ENCODE data around the gene ITGA2.
"Not testable (repeated sequence)": the region's sequence is repeated elsewhere in the genome, so short reads cannot be mapped to it uniquely, and the experiment has no call there.

The ITGA2 gene

DNA sequence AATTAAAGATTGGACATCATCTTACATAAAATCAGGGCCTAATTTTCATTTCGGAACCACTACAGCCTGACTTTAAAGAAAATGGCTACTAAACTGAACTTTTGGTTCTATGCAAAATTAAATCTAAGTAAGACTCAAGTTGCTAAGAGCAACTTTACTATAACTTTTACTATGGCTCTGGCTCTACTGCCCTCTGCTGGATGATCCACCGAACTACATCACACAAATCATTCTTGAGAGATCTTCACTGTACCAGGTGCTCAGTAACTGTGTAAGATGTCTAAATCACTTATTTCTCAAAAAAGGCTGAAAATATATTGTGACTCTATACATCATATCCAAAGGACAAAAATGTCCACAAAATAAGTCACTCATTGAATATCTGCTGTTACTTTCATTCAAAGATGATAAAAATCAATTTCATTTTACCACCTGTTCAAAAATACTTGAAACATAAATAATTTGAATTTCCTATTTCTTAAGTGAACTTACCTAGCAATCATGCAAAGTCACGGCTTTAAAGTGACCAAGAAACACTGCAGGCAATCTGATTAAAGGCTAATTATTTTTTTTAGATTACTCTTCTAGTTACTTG, 106.9 kb downstream of the ITGA2 start:
- peak; percentile 72 for FAIRE-seq
- peak; percentile 34 for DNase-seq (ENCODE audit: low spot score)

DNA sequence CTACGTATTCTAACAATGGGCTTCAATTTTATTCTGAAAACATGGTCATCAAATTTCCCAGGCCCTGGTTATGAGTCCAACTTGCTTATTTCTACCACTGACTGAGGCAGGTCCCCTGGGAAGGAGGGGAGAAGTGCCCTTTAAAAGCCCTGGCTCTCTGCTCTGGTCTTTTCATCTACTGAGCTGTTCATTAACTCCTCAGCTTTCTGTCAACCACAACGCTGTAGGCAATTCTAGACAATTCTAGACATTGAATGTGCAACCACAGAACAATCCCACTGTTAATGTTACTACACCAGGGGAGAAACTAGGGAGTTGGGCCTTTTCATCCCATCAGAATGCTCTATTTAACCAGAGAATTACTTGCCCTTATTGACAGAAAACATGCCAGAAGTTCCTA, 110.4 kb downstream of the ITGA2 start:
- no peak for DNase-seq (ENCODE audit: low spot score)
- no peak for FAIRE-seq

DNA sequence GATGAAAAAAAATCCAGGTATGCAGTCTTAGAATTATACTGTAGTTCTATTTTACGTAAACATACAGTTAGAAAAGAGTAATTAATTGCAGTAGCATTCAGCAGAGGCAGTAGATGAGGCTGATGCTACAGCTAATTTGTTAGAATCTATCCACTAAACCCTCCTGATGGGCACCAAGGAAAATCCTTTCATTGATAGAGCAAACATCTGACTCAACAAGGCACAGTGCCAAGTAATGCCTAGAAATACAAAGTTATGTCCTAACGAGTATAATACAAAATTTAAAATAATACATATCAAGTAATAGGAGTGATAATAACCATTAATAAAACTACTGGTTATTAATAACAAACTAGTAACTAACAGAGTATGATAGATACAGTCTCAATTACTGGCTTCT, 111.5 kb downstream of the ITGA2 start:
- FAIRE-seq (no peak), DNase-seq (ENCODE audit: low spot score) (no peak)

DNA sequence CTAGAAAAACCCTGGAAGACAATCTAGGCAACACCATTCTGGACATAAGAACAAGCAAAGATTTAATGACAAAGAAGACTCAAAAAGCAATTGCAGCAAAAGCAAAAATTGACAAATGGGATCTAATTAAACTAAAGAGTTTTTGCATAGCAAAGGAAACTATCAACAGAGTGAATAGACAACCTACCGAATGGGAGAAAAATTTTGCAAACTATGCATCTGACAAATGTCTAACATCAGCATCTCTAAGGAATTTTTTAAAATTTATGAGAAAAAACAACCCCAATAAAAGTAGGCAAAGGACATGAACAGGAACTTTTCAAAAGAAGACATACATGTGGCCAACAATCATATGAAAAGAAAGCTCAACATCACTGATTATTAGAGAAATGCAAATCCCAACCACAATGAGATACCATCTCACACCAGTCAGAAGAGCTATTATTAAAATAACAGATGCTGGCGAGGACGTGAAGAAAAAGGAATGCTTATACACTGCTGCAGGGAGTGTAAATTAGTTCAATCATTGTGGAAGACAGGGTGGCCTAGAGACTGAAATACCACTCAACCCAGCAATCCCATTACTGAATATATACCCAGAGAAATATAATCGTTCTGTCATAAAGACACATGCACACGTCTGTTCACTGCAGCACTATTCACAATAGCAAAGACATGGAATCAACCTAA, 116.6 kb downstream of the ITGA2 start:
- no peak for DNase-seq (ENCODE audit: low spot score)

DNA sequence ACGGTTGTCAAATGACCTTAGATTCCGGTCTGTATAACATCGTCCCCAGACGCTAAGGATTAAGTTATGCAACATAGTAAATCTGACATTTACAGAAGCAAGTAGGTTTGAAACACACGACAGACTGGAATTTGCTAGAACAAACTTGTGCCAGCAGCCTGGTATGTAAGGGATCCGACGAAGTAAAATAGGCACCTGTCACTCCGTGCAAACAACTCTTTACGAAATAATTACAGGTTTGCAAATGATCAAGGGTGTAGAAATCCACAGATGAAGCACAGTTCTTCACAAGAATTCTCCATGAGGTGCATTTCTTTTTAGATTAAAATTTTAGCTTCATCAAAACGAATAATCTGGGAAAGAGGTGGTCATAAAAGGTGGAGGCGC, 119.9 kb downstream of the ITGA2 start:
- DNase-seq (ENCODE audit: low spot score) (no peak), FAIRE-seq (no peak)

More for the DNA sequence above, 116.6 kb downstream of the ITGA2 start:
- no peak for FAIRE-seq

DNA sequence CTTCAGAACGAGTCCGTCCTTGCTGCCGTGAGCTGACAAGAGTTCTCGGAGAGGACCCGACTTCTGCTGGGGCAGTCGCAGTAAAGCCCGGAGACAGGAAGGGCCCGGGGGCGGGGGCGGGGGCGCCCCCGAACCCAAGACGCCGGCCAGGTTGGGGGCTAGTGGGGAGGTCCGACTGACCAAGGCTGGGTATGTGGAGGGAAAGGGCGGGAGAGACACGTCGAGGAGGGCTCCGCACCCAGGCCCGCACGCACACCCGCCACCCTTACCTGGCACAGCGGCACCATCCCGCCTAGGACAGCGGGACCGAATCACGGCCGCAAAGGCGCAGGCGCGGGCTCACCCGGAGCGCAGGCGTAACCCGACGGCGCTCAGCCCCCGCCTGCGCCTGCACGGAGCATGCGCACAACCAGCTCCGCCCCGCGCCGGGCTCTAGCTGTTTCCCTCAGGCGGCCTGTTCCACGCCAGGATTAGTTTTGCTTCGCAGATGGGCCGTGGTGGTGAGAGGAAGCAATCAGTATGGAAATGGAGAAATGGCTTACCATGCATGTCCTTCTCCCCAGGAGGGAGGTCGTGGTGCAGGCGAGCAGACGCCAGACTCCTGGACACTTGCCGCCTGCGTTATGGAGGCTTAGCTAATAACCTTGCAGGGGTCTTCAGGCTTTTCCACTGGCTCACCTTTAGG, 120.4 kb downstream of the ITGA2 start, which contains the start of gene MOCS2:
MOCS2 (minus strand) TSS at position 315 of the 685 bp plus-strand sequence. CDS start 2,583 bp downstream, outside the sequence.
- peak; percentile 99 for DNase-seq (ENCODE audit: low spot score)
- FAIRE-seq: peak; percentile 96

DNA sequence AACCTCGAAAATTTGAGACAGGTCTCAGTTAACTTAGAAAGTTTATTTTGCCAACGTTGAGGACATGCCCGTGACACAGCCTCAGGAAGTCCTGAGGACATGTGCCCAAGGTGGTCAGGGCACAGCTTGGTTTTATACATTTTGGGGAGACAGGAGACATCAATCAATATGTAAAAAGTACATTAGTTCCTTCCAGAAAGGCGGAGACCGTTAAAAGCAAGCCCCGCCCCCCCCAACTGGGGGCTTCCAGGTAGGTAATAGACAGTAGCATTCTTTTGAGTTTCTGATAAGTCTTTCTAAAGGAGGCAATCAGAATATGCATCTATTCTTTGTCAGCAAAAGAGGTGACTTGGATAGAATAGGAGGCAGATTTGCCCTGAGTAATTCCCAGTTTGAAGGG, 121.0 kb downstream of the ITGA2 start:
- no peak for FAIRE-seq
- no peak for DNase-seq (ENCODE audit: low spot score)

DNA sequence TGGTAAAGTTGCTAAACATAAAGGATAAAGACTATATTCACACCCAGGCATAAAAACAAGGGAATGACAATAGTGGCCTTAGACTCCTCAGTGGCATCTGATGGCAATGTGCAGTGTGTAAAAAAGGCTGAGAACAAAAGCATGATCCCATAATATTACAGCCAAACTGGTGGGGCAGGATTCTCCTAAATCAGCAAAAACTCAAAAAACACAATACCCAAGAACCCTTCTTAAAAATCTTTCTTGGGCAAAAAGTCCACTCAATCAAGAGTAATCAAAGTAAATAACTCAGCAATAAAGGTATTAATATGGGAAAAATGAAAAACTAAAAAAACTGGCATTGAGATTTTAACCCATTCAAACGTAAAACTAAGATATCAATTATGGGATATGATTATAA, 122.0 kb downstream of the ITGA2 start:
- DNase-seq (ENCODE audit: low spot score): no peak

DNA sequence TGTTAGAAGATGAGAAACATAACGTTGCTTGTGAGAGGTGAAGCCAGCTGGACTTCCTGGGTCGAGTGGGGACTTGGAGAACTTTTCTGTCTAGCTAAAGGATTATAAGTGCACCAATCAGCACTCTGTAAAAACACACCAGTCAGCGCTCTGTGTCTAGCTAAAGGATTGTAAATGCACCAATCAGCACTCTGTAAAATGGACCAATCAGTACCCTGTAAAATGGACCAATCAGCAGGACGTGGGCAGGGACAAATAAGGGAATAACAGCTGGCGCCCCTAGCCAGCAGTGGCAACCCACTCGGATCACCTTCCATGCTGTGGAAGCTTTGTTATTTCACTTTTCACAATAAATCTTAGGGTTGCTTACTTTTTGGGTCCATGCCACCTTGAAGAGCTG, 123.2 kb downstream of the ITGA2 start:
- not testable (repeated sequence) for FAIRE-seq; DNase-seq (ENCODE audit: low spot score)

More for the DNA sequence above, 122.0 kb downstream of the ITGA2 start:
- no peak for FAIRE-seq

DNA sequence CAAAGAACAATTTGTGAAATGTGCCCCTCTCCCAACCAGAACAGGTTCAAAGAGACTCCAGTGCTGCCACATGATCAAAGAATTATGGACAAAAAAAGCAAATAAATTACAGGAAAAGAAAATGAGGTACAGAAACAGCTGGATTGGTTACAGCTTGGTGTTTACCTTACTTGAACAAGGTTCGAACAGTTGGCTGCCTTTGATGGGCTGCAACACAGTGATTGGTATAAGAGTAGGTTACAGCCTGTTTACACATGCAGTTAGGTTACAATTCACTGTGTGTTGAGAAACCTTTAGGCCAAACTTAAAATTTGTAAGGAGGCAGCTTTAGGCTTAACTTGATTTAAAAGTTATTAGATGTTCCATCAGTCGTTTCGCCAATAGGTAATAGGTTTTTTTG, 123.8 kb downstream of the ITGA2 start:
- FAIRE-seq (no peak), DNase-seq (ENCODE audit: low spot score) (no peak)

DNA sequence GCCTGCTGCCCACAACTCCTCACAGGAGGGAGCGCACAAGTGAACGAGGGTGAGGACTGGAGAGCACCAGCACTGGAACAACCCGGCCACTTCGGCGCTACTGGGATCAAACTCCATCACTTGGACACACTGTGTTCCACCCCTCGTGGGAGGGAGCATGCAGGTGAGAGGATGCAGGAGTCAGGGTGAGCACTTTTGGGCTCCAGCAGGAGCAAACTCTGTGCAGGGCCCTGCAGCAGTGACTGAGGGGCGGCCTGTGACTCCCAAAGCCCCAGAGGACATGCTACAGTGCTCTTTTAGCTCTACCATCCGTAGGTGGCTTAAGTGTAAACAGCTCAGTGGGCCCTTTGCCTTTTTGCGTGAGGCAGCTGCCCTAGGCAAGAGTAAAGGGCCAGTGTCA, 124.8 kb downstream of the ITGA2 start:
- DNase-seq (ENCODE audit: low spot score) (no peak), FAIRE-seq (no peak)

DNA sequence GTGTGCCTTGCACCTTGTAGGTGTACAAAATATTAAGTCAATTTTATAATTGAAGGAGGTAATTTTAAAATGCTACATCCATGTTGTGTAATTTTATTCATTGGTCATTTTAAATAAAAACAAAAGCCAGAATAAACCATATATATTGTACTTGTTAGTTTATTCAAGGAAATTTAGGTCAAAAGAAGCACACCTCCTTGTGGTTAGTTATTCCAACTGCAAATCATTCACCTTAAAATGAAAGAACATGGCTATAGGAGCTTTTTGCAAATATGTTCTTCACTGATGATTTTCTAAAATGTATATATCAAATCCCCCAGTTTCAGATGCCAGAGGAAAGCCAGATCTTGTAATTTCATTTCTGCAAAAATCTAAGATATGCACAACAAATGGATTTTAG, 125.8 kb downstream of the ITGA2 start:
- FAIRE-seq: no peak
- no peak for DNase-seq (ENCODE audit: low spot score)

DNA sequence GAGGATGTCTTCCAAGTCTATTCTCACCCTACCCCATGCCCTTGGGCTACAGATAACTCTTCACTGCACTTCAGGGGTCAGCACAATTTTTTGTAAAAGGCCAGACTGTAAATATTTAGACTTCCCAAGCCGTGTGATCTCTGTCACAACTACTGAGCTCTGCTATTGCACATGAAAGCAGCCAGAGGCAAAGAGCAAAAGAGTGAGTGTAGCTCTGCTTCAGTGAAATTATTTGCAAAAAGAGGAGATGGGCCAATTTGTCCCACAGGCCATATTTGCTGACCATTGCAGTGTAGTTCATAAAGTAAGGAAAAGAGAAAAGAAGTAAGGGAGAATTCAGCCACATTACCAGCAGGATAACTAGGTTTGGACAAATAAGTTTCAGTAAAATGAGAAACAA, 127.4 kb downstream of the ITGA2 start:
- DNase-seq (ENCODE audit: low spot score): no peak
- no peak for FAIRE-seq

DNA sequence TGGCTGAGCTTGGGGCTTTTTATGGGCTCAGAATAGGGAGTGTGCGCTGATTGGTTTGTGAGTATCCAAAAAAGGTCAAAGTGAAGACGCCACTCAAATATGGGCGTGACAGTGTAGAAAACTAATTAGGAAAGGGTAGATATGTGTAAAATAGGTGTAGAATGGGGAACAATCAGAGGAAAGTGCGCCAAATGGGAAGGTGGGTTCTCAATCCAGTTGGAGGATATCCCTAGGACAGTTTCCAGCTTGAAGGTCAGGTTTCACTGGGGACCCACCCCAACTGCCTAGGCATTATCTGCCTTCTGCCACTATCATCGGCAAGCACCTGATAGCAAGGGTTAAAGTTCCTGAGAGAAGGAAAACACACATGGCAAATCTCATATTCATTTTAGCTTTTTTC, 129.7 kb downstream of the ITGA2 start:
- FAIRE-seq (no peak), DNase-seq (ENCODE audit: low spot score) (no peak)

DNA sequence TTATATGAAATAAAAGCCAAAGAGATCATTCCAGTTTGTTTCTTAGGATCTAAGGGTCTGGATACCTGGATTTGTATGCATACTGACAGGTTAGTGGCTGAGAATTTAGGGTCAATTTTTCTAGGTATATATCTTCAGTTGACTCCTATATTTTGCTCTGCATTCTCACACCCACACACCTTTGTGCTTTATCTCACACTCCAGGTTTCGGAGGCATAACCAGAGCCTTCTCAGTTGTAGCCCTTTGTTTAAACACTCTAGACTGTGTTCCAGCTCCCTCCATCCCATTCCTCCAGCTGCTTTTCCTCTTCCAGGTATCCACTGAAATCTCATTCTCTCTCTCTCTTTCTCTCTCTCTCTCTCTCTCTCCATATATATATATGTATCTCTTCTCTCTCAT, 131.0 kb downstream of the ITGA2 start:
- FAIRE-seq: no peak

DNA sequence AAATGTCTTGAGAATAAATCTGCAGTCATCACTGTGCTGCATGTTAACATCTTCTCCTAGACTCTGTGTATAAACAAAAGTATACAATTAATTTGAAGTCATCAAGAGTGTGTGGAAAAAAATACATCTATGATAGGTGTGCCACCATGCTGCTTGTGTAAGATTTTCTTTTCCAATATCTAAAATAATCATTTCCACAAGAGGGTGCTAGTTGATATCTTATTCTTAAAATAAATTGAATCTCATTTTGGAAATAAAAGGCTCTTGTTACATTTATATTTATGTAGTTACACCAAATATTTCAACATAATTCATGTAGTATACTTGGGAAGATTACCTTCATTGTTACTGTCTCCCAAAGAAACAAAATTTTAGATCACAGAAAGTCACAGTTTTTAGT, 134.6 kb downstream of the ITGA2 start:
- DNase-seq (ENCODE audit: low spot score): no peak

More for the DNA sequence above, 131.0 kb downstream of the ITGA2 start:
- no peak for DNase-seq (ENCODE audit: low spot score)

DNA sequence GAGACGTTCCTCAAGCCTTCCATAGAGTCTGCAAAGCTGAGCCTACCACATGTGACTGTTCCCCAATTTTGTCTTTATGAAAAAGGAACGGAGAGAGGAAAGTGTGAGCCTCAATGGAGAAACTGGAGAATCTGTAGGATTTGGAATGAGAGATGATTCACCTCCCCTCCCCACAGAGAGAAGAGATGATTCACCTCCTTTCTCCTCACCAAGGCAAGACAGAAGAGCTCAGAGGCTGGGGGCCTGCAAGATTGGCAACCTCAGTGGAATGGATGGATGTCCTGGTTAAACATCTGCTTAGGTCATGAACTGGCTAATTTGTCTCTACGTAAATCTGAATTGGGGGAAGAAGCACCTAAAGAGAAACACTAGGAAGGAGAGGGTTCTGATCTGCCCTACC, 137.4 kb downstream of the ITGA2 start:
- DNase-seq (ENCODE audit: low spot score) (peak; percentile 62), FAIRE-seq (no peak)

More for the DNA sequence above, 134.6 kb downstream of the ITGA2 start:
- no peak for FAIRE-seq

DNA sequence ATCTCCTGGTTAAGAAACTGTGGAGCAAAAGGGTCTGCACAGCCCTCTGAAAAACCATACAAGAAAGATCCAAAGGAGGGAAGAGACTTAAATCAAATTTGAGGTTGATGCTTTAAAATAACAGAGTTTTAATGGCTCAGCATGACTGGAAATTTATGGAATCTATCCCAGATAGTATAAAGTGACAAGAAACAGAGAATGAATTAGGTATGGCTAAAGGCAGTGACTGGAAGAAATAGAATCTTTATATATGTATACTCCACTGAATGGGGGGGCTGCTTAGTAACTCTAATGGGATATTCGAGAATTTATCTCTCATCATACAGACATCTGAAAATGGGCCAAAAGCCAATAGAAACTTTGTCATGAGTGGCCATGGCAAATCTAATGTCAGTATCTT, 138.0 kb downstream of the ITGA2 start:
- FAIRE-seq: no peak
- DNase-seq (ENCODE audit: low spot score): no peak

DNA sequence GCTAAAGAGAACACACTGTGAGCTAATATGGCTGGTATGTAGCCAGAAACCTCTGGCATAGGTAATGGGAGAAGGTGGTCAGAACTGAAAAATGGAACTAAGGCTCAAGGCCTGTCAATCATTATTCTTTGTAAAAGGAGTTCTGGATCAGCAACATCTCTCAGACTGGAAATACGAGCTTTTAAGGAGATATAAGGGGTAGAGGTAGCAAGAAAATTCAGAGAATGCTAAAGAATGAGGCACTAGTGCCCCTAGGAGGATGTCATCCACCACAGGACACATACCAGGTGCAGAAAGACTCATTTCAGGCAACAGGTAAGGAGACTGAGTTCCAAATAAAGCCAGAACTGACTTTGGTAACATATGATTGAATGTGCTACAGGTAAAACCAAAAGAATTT, 139.3 kb downstream of the ITGA2 start:
- FAIRE-seq (no peak), DNase-seq (ENCODE audit: low spot score) (no peak)

DNA sequence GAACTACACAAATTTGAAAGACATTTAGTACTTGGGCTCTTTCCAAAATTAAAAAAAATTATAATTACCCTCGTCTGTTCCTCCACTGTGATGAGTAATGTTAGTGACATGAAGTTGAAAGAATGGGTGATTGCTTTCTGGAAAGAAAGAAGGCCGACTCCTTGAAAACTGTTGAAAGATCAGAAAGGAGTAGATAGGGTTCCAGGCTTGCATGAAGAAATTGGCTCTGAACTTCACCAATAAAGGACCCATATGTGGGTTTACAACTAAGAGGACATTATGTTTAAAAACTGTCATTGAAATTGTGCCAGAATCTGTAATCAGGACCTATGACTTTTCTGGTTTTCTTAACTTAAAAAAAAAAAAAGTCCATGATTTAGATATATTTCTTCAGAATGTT, 141.1 kb downstream of the ITGA2 start:
- FAIRE-seq (no peak), DNase-seq (ENCODE audit: low spot score) (no peak)

DNA sequence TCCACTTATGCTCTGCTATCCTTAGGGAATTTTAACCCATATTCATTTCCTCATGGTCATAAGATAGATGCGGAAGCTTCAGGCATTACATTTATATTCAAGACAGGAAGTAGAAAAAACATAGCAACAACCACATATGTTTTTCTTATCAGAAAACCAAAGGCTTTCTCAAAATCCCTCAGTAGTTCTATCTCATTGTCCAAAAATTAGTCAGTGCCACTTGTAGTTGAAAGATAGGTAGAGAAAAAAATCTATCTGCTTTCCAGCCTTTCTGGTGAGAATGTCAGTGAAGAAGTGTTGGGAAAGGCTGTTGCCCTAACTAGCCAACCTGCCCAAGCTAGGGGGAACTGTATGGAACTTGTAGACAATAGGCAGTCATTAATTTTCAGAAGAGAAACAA, 143.9 kb downstream of the ITGA2 start:
- DNase-seq (ENCODE audit: low spot score): no peak
- FAIRE-seq: no peak
